ENCODE results near the gene COL6A1. TPM values are rescaled to one million over a fixed set of nuclear protein-coding genes. Genes with fewer than 3 reads are reported as not detected.

COL6A1 gene
- total RNA-seq, 4 donors from 2014 or later, result 356 to 669 (median 427) TPM

DNA sequence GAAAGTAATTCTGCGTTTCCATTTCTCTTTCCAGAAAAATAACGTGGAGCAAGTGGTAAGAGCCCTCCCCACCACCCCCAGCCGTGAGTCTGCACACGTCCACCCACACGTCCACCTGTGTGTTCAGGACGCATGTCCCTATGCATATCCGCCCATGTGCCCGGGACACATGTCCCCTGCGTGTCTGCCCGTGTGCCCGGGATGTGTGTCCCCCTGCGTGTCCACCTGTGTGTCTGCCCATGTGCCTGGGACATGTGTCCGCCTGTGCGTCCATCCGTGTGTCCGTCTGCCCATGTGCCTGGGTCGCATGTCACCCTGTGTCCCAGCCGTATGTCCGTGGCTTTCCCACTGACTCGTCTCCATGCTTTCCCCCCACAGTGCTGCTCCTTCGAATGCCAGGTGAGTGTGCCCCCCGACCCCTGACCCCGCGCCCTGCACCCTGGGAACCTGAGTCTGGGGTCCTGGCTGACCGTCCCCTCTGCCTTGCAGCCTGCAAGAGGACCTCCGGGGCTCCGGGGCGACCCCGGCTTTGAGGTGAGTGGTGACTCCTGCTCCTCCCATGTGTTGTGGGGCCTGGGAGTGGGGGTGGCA is 5.6 kb downstream of the COL6A1 start:
- no peak for DNase-seq (ENCODE audit: low spot score in 2 of 2)
- H3K36me3 ChIP-seq, result peaks cover 3 to 80% (median 8%) of the 10 kb centered on the region in 3 donors
- TF ChIP-seq, protein P1, sequence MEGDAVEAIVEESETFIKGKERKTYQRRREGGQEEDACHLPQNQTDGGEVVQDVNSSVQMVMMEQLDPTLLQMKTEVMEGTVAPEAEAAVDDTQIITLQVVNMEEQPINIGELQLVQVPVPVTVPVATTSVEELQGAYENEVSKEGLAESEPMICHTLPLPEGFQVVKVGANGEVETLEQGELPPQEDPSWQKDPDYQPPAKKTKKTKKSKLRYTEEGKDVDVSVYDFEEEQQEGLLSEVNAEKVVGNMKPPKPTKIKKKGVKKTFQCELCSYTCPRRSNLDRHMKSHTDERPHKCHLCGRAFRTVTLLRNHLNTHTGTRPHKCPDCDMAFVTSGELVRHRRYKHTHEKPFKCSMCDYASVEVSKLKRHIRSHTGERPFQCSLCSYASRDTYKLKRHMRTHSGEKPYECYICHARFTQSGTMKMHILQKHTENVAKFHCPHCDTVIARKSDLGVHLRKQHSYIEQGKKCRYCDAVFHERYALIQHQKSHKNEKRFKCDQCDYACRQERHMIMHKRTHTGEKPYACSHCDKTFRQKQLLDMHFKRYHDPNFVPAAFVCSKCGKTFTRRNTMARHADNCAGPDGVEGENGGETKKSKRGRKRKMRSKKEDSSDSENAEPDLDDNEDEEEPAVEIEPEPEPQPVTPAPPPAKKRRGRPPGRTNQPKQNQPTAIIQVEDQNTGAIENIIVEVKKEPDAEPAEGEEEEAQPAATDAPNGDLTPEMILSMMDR (IDR thresholded peaks at IDR 0.05), result no peak
- TF ChIP-seq POLR2A (IDR thresholded peaks at IDR 0.05) (no peak), EP300 (IDR thresholded peaks at IDR 0.05) (no peak)
- peaks cover 0 to 28% (median 2%) of the 10 kb centered on the region in 4 donors for H3K4me1 ChIP-seq
- no peak overlapping the region for H3K4me3 ChIP-seq
- WGBS, 2 donors, result 88% methylated on average over 26 to 29 of the region's 29 CpGs
- H3K9me3 ChIP-seq, result no peaks in the 10 kb centered on the region
- no peaks in the 10 kb centered on the region for H3K27me3 ChIP-seq
- H3K27ac ChIP-seq, result no peak overlapping the region

DNA sequence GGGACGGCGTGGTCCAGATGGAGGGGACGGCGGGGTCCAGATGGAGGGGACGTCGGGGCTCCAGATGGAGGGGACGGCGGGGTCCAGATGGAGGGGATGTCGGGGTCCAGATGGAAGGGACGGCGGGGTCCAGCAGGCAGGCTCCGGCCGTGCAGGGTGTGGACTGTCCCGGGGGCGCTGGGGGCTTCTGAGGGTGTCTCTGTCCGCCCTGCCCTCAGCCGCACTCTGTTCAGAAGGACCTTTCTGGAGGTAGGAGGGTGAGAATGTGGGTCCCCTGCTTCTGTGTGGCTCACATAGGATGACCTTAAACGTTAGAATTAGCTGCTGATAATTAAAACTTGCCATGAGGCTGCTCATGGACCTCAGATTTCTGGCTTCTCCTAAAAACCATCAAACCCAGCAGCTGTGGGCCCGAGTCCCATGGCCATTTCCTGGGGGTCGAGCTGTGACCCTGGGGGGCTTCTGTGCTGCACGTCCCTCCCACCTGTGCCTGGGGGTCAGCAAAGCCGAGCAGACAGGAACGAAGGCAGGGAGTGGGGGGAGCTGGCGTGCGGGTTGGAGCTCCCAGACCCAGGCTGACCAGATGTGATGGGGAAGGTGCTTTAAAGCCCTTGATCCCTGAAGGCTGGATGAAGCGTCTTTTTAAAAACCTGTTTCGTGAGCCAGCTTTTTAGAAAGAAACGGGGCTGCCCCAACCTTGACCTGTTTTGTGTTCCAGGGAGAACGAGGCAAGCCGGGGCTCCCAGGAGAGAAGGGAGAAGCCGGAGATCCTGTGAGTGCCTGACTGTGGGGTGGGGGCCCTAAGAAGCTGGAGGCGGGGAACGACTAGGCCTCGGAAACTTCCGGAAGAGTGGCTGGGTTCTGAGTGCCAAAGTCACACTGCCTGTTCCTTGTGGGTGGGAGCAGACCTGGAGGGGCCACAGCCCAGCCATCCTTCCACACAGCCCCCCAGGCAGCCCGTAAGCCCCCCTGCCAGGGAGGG is 7.1 kb downstream of the COL6A1 start:
- H3K27ac ChIP-seq, result peak overlapping the region in 2 of 4 donors; percentile 17 to 42
- peaks cover 3 to 93% (median 8%) of the 10 kb centered on the region in 3 donors for H3K36me3 ChIP-seq
- no peaks in the 10 kb centered on the region for H3K9me3 ChIP-seq
- H3K4me3 ChIP-seq, result no peak overlapping the region
- DNase-seq (ENCODE audit: low spot score in 2 of 2), result peak in 1 of 2 donors; percentile 9
- H3K4me1 ChIP-seq, result peaks cover 0 to 33% (median 5%) of the 10 kb centered on the region in 4 donors
- TF ChIP-seq EP300 (IDR thresholded peaks at IDR 0.05) (no peak), POLR2A (IDR thresholded peaks at IDR 0.05) (no peak)
- TF ChIP-seq, protein P1 (IDR thresholded peaks at IDR 0.05), result no peak
- WGBS, 2 donors, result 78 to 81% methylated on average over 29 to 35 of the region's 36 CpGs
- H3K27me3 ChIP-seq, result no peaks in the 10 kb centered on the region

DNA sequence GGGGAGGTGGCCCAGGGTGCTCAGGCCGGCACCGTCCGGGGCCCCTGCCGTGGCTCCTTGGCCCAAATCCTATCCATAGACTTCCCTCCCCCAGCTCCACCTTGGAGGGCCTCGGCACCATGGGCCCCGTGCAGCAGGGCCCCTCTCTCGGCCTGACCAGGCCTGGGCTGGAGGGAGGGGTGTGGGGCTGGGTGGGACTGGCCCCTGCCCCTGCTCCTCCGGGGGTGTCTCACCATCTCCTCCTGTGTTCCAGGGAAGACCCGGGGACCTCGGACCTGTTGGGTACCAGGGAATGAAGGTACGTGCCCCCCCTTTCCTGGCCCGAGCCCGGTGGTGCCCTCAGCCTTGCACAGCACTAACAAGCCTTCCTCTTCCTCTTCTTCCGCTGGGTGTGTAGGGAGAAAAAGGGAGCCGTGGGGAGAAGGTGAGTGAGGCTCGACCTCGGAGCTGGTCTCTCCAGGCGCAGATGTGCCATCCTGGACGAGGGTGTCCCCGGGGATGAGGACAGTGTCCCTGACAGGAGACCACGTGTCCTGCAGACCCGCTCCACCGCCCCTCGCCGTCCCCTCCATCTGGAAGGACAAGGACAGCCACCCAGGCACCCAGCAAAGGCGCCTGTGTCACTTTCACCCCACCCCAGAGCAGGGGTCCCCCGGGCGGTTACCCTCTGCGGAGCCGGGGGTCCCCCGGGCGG is 7.9 kb downstream of the COL6A1 start:
- H3K9me3 ChIP-seq, result no peaks in the 10 kb centered on the region
- H3K27me3 ChIP-seq, result no peaks in the 10 kb centered on the region
- peaks cover 3 to 93% (median 8%) of the 10 kb centered on the region in 3 donors for H3K36me3 ChIP-seq
- no peak overlapping the region for H3K4me3 ChIP-seq
- DNase-seq (ENCODE audit: low spot score in 2 of 2), result peak in 1 of 2 donors; percentile 11
- H3K27ac ChIP-seq, result peak overlapping the region in 2 of 4 donors; percentile 17 to 42
- WGBS, 2 donors, result 89 to 92% methylated on average over 23 to 24 of the region's 32 CpGs
- TF ChIP-seq, protein P1 (IDR thresholded peaks at IDR 0.05), result no peak
- no peak for TF ChIP-seq POLR2A (IDR thresholded peaks at IDR 0.05)
- peaks cover 0 to 33% (median 3%) of the 10 kb centered on the region in 4 donors for H3K4me1 ChIP-seq

DNA sequence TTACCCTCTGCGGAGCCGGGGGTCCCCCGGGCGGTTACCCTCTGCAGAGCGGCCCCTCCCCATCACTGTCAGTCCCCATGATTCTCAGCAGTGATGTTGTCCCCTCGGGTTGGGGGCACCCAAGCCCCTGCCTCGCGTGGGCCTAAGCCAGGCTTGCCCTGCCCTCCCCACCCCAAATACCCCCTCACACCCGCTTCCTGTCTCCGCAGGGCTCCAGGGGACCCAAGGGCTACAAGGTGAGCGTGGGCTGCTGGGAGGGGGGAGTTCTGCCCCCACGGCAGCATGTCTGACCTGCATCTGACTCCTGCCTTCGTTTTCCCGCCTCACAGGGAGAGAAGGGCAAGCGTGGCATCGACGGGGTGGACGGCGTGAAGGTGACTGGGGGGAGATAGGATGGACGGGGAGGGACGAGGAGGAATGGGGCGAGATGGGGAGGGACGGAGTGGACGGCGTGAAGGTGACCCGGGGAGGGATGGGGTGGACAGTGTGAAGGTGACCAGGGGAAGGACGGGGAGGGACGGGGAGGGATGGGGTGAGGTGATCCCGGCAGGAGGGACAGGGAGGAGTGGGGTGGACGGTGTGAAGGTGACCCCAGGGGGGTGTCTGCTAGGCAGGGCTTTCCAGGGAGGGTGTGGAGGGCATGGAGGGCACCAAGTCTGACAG is 8.6 kb downstream of the COL6A1 start:
- H3K27ac ChIP-seq, result no peak overlapping the region
- peaks cover 3 to 93% (median 8%) of the 10 kb centered on the region in 3 donors for H3K36me3 ChIP-seq
- TF ChIP-seq, protein P1 (IDR thresholded peaks at IDR 0.05), result no peak
- TF ChIP-seq EP300 (IDR thresholded peaks at IDR 0.05) (no peak), POLR2A (IDR thresholded peaks at IDR 0.05) (no peak)
- H3K9me3 ChIP-seq, result no peaks in the 10 kb centered on the region
- H3K4me1 ChIP-seq, result peaks cover 0 to 36% (median 3%) of the 10 kb centered on the region in 4 donors
- peak in 1 of 2 donors; percentile 8 for DNase-seq (ENCODE audit: low spot score in 2 of 2)
- WGBS, 2 donors, result 88 to 89% methylated on average over 25 to 29 of the region's 30 CpGs
- no peaks in the 10 kb centered on the region for H3K27me3 ChIP-seq
- no peak overlapping the region for H3K4me3 ChIP-seq
